Suprapubic skin (tissue), 4 donors: ENCODE results near the gene REG1A. TPM values are rescaled to one million over a fixed set of nuclear protein-coding genes. Genes with fewer than 3 reads are reported as not detected.

Experiments
- DNase-seq, 2 donors: peaks; one replicate each; pipeline ENCODE4 v3.0.0-alpha.2; 2019; ENCODE audit warnings: low spot score in 2 of 2
- H3K27ac ChIP-seq: fragments of 200-600 bp; sonication (generic); one replicate; pipeline ENCODE4 v1.5.1; 2019
- H3K27me3 ChIP-seq: fragments of 200-600 bp; sonication (generic); one replicate; pipeline ENCODE4 v1.5.1; 2019
- H3K36me3 ChIP-seq: fragments of 200-600 bp; sonication (generic); one replicate; pipeline ENCODE4 v1.5.1; 2019
- H3K4me1 ChIP-seq: fragments of 200-600 bp; sonication (generic); one replicate; pipeline ENCODE4 v1.5.1; 2019
- H3K4me3 ChIP-seq: fragments of 200-600 bp; sonication (generic); one replicate; pipeline ENCODE4 v1.5.1; 2019; ENCODE audit warnings: mild to moderate bottlenecking
- H3K9me3 ChIP-seq: fragments of 200-600 bp; sonication (generic); one replicate; pipeline ENCODE4 v1.5.1; 2019
- EP300 ChIP-seq: sonication (generic); formaldehyde crosslinking; IDR thresholded peaks from one replicate; pipeline ENCODE4 v1.6.1; 2017; ENCODE audit warnings: antibody characterized with exemption
- POLR2A ChIP-seq, 2 donors: fragments of 450-650 bp; IDR thresholded peaks; one replicate each; pipeline ENCODE4 v1.6.1; 2017; ENCODE audit warnings: antibody characterized with exemption in 2 of 2, mild to moderate bottlenecking in 2 of 2, moderate library complexity in 2 of 2
- POLR2AphosphoS5 ChIP-seq, 3 donors: sonication (generic); formaldehyde crosslinking; IDR thresholded peaks; one replicate each; pipeline ENCODE4 v1.6.1; 2017; ENCODE audit warnings: antibody characterized with exemption in 3 of 3
- WGBS: methylation state at CpG from one replicate; pipeline ENCODE4 v1.1.5; 2018; 5-methylcytosine and 5-hydroxymethylcytosine counted together
- total RNA-seq, 4 donors: library from RNA; depleted of rRNA; stranded (reverse); fragments of >200 nt; gene quantifications; one replicate each; pipeline ENCODE4 v1.1.0, GENCODE V29; 2016
- TF ChIP-seq, protein P1 (sequence below), 2 donors: fragments of 200-600 bp in 1 of 2; fragments of 450-650 bp in 1 of 2; sonication (generic) in 1 of 2; IDR thresholded peaks; one replicate each; pipeline ENCODE4 v1.5.1; 2016 to 2019; ENCODE audit warnings: antibody characterized with exemption in 2 of 2, mild to moderate bottlenecking in 1 of 2, moderate library complexity in 1 of 2

REG1A gene
- total RNA-seq, 4 donors from 2014 or later: 1.5 TPM; not detected in 3

DNA sequence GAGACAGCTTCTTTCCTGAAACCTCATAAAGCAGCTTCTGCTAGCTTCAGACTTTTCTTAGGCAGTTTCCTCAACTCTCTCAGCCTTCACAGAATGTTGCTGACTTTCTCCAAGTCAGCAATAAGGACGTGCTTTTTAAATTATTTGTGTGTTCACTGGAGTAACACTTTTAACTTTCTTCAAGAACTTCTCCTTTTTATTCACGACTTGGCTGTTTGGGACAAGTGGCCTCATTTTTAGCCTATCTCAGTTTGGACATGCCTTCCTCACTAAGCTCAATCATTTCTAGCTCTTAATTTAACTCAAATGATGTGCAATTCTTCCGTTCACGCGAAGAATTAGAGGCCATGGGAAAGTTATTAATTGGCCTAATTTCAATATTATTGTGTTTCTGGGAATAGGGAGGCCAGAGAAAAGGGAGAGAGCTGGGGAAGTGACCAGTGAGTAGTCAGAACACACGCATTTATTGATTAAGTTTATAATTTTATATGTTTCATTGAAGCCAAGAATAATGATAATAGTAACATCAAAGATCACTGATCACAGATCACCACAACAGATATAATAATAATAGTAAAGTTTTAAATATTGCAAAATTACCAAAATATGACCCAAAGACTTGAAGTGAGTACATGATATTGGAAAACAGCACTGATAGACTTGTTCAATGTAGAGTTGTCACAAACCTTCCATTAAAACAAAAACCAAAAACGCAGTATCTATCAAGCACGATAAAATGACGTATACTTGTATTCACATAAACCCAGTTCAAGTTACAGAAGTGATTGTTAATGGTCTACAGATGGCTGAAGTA, 4.8 kb downstream of the REG1A start:
- Histone ChIP-seq H3K9me3 (no peaks in the 10 kb centered on the region), H3K4me1 (no peaks in the 10 kb centered on the region), H3K27ac (no peak overlapping the region), H3K36me3 (no peaks in the 10 kb centered on the region), H3K27me3 (no peaks in the 10 kb centered on the region), H3K4me3 (no peak overlapping the region)
- no peak for TF ChIP-seq EP300
- no peak for TF ChIP-seq POLR2AphosphoS5 (IDR thresholded peaks at IDR 0.05)
- TF ChIP-seq POLR2A (IDR thresholded peaks at IDR 0.05): no peak
- TF ChIP-seq, protein P1, sequence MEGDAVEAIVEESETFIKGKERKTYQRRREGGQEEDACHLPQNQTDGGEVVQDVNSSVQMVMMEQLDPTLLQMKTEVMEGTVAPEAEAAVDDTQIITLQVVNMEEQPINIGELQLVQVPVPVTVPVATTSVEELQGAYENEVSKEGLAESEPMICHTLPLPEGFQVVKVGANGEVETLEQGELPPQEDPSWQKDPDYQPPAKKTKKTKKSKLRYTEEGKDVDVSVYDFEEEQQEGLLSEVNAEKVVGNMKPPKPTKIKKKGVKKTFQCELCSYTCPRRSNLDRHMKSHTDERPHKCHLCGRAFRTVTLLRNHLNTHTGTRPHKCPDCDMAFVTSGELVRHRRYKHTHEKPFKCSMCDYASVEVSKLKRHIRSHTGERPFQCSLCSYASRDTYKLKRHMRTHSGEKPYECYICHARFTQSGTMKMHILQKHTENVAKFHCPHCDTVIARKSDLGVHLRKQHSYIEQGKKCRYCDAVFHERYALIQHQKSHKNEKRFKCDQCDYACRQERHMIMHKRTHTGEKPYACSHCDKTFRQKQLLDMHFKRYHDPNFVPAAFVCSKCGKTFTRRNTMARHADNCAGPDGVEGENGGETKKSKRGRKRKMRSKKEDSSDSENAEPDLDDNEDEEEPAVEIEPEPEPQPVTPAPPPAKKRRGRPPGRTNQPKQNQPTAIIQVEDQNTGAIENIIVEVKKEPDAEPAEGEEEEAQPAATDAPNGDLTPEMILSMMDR (IDR thresholded peaks at IDR 0.05): no peak
- DNase-seq: no peak
- 69% methylated on average over 9 of the region's 9 CpGs for WGBS

- Histone ChIP-seq H3K4me1 (no peaks in the 10 kb centered on the region), H3K36me3 (no peaks in the 10 kb centered on the region), H3K4me3 (no peak overlapping the region), H3K9me3 (no peaks in the 10 kb centered on the region), H3K27ac (no peak overlapping the region), H3K27me3 (no peaks in the 10 kb centered on the region)
- DNase-seq: no peak
- TF ChIP-seq EP300 (no peak), POLR2A (IDR thresholded peaks at IDR 0.05) (no peak), POLR2AphosphoS5 (IDR thresholded peaks at IDR 0.05) (no peak)
- TF ChIP-seq, protein P1 (IDR thresholded peaks at IDR 0.05): no peak
- WGBS: 74% methylated on average over 3 of the region's 3 CpGs
Measured at GRCh38 chr2:79125721-79125985, 5.4 kb downstream of the REG1A start.

DNA sequence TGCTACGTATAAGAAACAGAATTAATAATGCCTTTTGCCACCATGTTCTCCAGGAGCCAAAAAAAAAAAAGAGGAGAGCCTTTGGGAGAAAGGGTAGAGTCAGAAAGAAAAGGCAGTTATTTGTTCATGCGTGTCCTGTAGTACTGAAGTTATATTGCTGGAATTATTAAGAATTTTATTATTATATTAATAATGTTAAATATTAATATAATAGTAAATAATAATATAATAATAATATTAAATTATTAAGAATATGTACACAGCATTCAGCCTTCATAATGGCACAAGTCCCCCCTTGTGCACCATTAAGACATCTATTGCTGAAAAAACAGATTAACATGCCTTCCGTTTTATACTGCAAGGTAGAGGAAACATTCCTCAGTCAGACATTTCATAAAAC, 8.1 kb downstream of the REG1A start:
- DNase-seq: no peak
- 88% methylated on average over 3 of the region's 3 CpGs for WGBS
- Histone ChIP-seq H3K4me1 (no peaks in the 10 kb centered on the region), H3K27ac (no peak overlapping the region), H3K27me3 (no peaks in the 10 kb centered on the region), H3K4me3 (no peak overlapping the region), H3K36me3 (no peaks in the 10 kb centered on the region), H3K9me3 (no peaks in the 10 kb centered on the region)
- no peak for TF ChIP-seq EP300
- TF ChIP-seq, protein P1 (IDR thresholded peaks at IDR 0.05): no peak
- TF ChIP-seq POLR2AphosphoS5 (IDR thresholded peaks at IDR 0.05): no peak
- no peak for TF ChIP-seq POLR2A (IDR thresholded peaks at IDR 0.05)

GRCh38 chr2:79129260-79129659, 9.0 kb downstream of the REG1A start:
- TF ChIP-seq POLR2AphosphoS5 (IDR thresholded peaks at IDR 0.05): no peak
- no peak for TF ChIP-seq POLR2A (IDR thresholded peaks at IDR 0.05)
- TF ChIP-seq EP300: no peak
- TF ChIP-seq, protein P1 (IDR thresholded peaks at IDR 0.05): no peak
- H3K4me1 ChIP-seq: no peaks in the 10 kb centered on the region
- no peak overlapping the region for H3K27ac ChIP-seq
- WGBS: 83% methylated on average over 6 of the region's 6 CpGs
- no peaks in the 10 kb centered on the region for H3K9me3 ChIP-seq
- DNase-seq: no peak
- no peaks in the 10 kb centered on the region for H3K36me3 ChIP-seq
- H3K27me3 ChIP-seq: no peaks in the 10 kb centered on the region
- no peak overlapping the region for H3K4me3 ChIP-seq

GRCh38 chr2:79129804-79130203, 9.5 kb downstream of the REG1A start:
- Histone ChIP-seq H3K4me1 (no peaks in the 10 kb centered on the region), H3K27me3 (no peaks in the 10 kb centered on the region), H3K4me3 (no peak overlapping the region), H3K27ac (no peak overlapping the region), H3K36me3 (no peaks in the 10 kb centered on the region), H3K9me3 (no peaks in the 10 kb centered on the region)
- TF ChIP-seq POLR2A (IDR thresholded peaks at IDR 0.05) (no peak), POLR2AphosphoS5 (IDR thresholded peaks at IDR 0.05) (no peak), EP300 (no peak)
- TF ChIP-seq, protein P1 (IDR thresholded peaks at IDR 0.05): no peak
- no peak for DNase-seq
